ENCODE results near the gene SHANK2.

DNA sequence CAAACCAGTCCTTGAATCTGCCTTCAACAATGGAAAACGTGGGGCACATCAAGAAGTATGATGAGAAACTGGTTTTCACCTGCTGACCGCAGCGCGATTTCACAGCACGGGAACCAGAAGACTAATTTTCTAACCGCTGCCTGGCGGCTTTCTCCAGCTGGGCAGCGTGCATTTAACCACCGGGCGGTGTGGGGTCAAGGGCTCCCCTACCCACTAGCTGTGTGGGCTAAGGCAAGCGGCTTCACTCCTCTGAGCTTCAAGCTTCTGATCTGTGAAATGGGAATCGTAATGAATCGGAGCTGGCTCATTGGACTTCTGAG, 4.2 kb downstream of the SHANK2 start:
- TF ChIP-seq, protein P1, sequence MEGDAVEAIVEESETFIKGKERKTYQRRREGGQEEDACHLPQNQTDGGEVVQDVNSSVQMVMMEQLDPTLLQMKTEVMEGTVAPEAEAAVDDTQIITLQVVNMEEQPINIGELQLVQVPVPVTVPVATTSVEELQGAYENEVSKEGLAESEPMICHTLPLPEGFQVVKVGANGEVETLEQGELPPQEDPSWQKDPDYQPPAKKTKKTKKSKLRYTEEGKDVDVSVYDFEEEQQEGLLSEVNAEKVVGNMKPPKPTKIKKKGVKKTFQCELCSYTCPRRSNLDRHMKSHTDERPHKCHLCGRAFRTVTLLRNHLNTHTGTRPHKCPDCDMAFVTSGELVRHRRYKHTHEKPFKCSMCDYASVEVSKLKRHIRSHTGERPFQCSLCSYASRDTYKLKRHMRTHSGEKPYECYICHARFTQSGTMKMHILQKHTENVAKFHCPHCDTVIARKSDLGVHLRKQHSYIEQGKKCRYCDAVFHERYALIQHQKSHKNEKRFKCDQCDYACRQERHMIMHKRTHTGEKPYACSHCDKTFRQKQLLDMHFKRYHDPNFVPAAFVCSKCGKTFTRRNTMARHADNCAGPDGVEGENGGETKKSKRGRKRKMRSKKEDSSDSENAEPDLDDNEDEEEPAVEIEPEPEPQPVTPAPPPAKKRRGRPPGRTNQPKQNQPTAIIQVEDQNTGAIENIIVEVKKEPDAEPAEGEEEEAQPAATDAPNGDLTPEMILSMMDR (IDR thresholded peaks at IDR 0.05) = no peak
- TF ChIP-seq POLR2A (IDR thresholded peaks at IDR 0.05) = no peak
